Measurements from ENCODE around the gene TGFA. TPM values are rescaled to one million over a fixed set of nuclear protein-coding genes. Genes with fewer than 3 reads are reported as not detected.

TGFA gene
- total and polyA plus RNA-seq, 3 experiments from 2014 or later: 0.35 to 3.0 (median 0.42) TPM

- POLR2A ChIA-PET: no interaction called here
- Mint-ChIP-seq H3K9me3 (no peaks in the 10 kb centered on the region), H3K27ac (no peak overlapping the region), H3K27me3 (no peaks in the 10 kb centered on the region), H3K4me3 (no peak overlapping the region), H3K4me1 (peaks cover 9 to 16% (median 10%) of the 10 kb centered on the region in 3 donors), H3K36me3 (no peaks in the 10 kb centered on the region)
- no peak for DNase-seq
- Histone ChIP-seq H3K36me3 (ENCODE audit: insufficient read depth, low read length) (no peaks in the 10 kb centered on the region), H3K27ac (ENCODE audit: low read depth, low read length) (no peak overlapping the region), H3K27me3 (ENCODE audit: insufficient read depth, low read length, poor library complexity, severe bottlenecking) (no peaks in the 10 kb centered on the region), H3K9me3 (ENCODE audit: low read length) (no peaks in the 10 kb centered on the region), H3K4me3 (ENCODE audit: low read length) (no peak overlapping the region), H3K4me1 (ENCODE audit: insufficient read depth, low read length) (peaks cover 7% of the 10 kb centered on the region)
- CTCF ChIA-PET: no interaction called here
These were observed 35.1 kb downstream of the TGFA start for GRCh38 chr2:70518557-70518956.

GRCh38 chr2:70517804-70518203, 35.8 kb downstream of the TGFA start:
- Histone ChIP-seq H3K4me3 (ENCODE audit: low read length) (no peak overlapping the region), H3K27me3 (ENCODE audit: insufficient read depth, low read length, poor library complexity, severe bottlenecking) (no peaks in the 10 kb centered on the region), H3K4me1 (ENCODE audit: insufficient read depth, low read length) (no peaks in the 10 kb centered on the region), H3K27ac (ENCODE audit: low read depth, low read length) (no peak overlapping the region), H3K36me3 (ENCODE audit: insufficient read depth, low read length) (no peaks in the 10 kb centered on the region), H3K9me3 (ENCODE audit: low read length) (no peaks in the 10 kb centered on the region)
- Mint-ChIP-seq H3K4me1 (peaks cover 4 to 10% (median 4%) of the 10 kb centered on the region in 3 donors), H3K9me3 (no peaks in the 10 kb centered on the region), H3K4me3 (no peak overlapping the region), H3K27me3 (no peaks in the 10 kb centered on the region), H3K36me3 (no peaks in the 10 kb centered on the region), H3K27ac (no peak overlapping the region)
- DNase-seq: no peak
- ChIA-PET POLR2A (no interaction called here), CTCF (no interaction called here)

- Mint-ChIP-seq H3K27me3 (no peaks in the 10 kb centered on the region), H3K36me3 (no peaks in the 10 kb centered on the region), H3K4me3 (peak overlapping the region in 1 of 7 donors; percentile 29), H3K27ac (peak overlapping the region in 1 of 8 donors; percentile 66), H3K9me3 (no peaks in the 10 kb centered on the region), H3K4me1 (peaks cover 4 to 10% (median 4%) of the 10 kb centered on the region in 3 donors)
- Histone ChIP-seq H3K36me3 (ENCODE audit: insufficient read depth, low read length) (no peaks in the 10 kb centered on the region), H3K27ac (ENCODE audit: low read depth, low read length) (no peak overlapping the region), H3K4me1 (ENCODE audit: insufficient read depth, low read length) (no peaks in the 10 kb centered on the region), H3K4me3 (ENCODE audit: low read length) (no peak overlapping the region), H3K27me3 (ENCODE audit: insufficient read depth, low read length, poor library complexity, severe bottlenecking) (no peaks in the 10 kb centered on the region), H3K9me3 (ENCODE audit: low read length) (no peaks in the 10 kb centered on the region)
- no peak for DNase-seq
- ChIA-PET CTCF (no interaction called here), POLR2A (no interaction called here)
These were observed 37.0 kb downstream of the TGFA start for GRCh38 chr2:70516596-70516995.

- peak overlapping the region in 2 of 8 donors; percentile 9 to 42 for H3K27ac Mint-ChIP-seq
- Histone ChIP-seq H3K4me3 (ENCODE audit: low read length) (no peak overlapping the region), H3K9me3 (ENCODE audit: low read length) (no peaks in the 10 kb centered on the region), H3K4me1 (ENCODE audit: insufficient read depth, low read length) (no peaks in the 10 kb centered on the region), H3K27me3 (ENCODE audit: insufficient read depth, low read length, poor library complexity, severe bottlenecking) (no peaks in the 10 kb centered on the region), H3K27ac (ENCODE audit: low read depth, low read length) (no peak overlapping the region), H3K36me3 (ENCODE audit: insufficient read depth, low read length) (no peaks in the 10 kb centered on the region)
- DNase-seq: no peak
- peaks cover 4 to 10% (median 4%) of the 10 kb centered on the region in 3 donors for H3K4me1 Mint-ChIP-seq
- H3K27me3 Mint-ChIP-seq: no peaks in the 10 kb centered on the region
- CTCF ChIA-PET: no interaction called here
- no peaks in the 10 kb centered on the region for H3K9me3 Mint-ChIP-seq
- POLR2A ChIA-PET: no interaction called here
- no peak overlapping the region for H3K4me3 Mint-ChIP-seq
- H3K36me3 Mint-ChIP-seq: no peaks in the 10 kb centered on the region
These were observed 37.7 kb downstream of the TGFA start for GRCh38 chr2:70515938-70516337.

GRCh38 chr2:70514612-70515055, 39.0 kb downstream of the TGFA start:
- Histone ChIP-seq H3K4me1 (ENCODE audit: insufficient read depth, low read length) (no peaks in the 10 kb centered on the region), H3K4me3 (ENCODE audit: low read length) (no peak overlapping the region), H3K27me3 (ENCODE audit: insufficient read depth, low read length, poor library complexity, severe bottlenecking) (no peaks in the 10 kb centered on the region), H3K9me3 (ENCODE audit: low read length) (no peaks in the 10 kb centered on the region), H3K36me3 (ENCODE audit: insufficient read depth, low read length) (no peaks in the 10 kb centered on the region), H3K27ac (ENCODE audit: low read depth, low read length) (no peak overlapping the region)
- Mint-ChIP-seq H3K27me3 (no peaks in the 10 kb centered on the region), H3K4me3 (no peak overlapping the region), H3K4me1 (peaks cover 4 to 10% (median 4%) of the 10 kb centered on the region in 3 donors), H3K36me3 (no peaks in the 10 kb centered on the region), H3K27ac (no peak overlapping the region), H3K9me3 (no peaks in the 10 kb centered on the region)
- ChIA-PET POLR2A (no interaction called here), CTCF (no interaction called here)
- DNase-seq: no peak

GRCh38 chr2:70513738-70514137, 39.9 kb downstream of the TGFA start:
- Mint-ChIP-seq H3K27me3 (no peaks in the 10 kb centered on the region), H3K4me1 (peaks cover 4 to 10% (median 4%) of the 10 kb centered on the region in 3 donors), H3K27ac (no peak overlapping the region), H3K9me3 (no peaks in the 10 kb centered on the region), H3K4me3 (no peak overlapping the region), H3K36me3 (no peaks in the 10 kb centered on the region)
- CTCF ChIA-PET: no interaction called here
- Histone ChIP-seq H3K4me1 (ENCODE audit: insufficient read depth, low read length) (no peaks in the 10 kb centered on the region), H3K9me3 (ENCODE audit: low read length) (no peaks in the 10 kb centered on the region), H3K36me3 (ENCODE audit: insufficient read depth, low read length) (no peaks in the 10 kb centered on the region), H3K27me3 (ENCODE audit: insufficient read depth, low read length, poor library complexity, severe bottlenecking) (no peaks in the 10 kb centered on the region), H3K27ac (ENCODE audit: low read depth, low read length) (no peak overlapping the region), H3K4me3 (ENCODE audit: low read length) (no peak overlapping the region)
- POLR2A ChIA-PET: interaction anchor here (0.8 kb wide), 1 partner anchor 116 kb away, joined by 4 read pairs; no protein-coding TSS in a partner anchor
- DNase-seq: no peak

- no peak for DNase-seq
- no peaks in the 10 kb centered on the region for H3K36me3 ChIP-seq (ENCODE audit: insufficient read depth, low read length)
- Mint-ChIP-seq H3K27me3 (no peaks in the 10 kb centered on the region), H3K27ac (peak overlapping the region in 1 of 8 donors; percentile 6), H3K36me3 (no peaks in the 10 kb centered on the region), H3K9me3 (no peaks in the 10 kb centered on the region), H3K4me3 (no peak overlapping the region), H3K4me1 (peaks cover 4 to 10% (median 4%) of the 10 kb centered on the region in 3 donors)
- H3K27ac ChIP-seq (ENCODE audit: low read depth, low read length): no peak overlapping the region
- POLR2A ChIA-PET: no interaction called here
- no peaks in the 10 kb centered on the region for H3K27me3 ChIP-seq (ENCODE audit: insufficient read depth, low read length, poor library complexity, severe bottlenecking)
- no peaks in the 10 kb centered on the region for H3K4me1 ChIP-seq (ENCODE audit: insufficient read depth, low read length)
- H3K4me3 ChIP-seq (ENCODE audit: low read length): no peak overlapping the region
- H3K9me3 ChIP-seq (ENCODE audit: low read length): no peaks in the 10 kb centered on the region
- CTCF ChIA-PET: no interaction called here
These were observed 41.5 kb downstream of the TGFA start for GRCh38 chr2:70511971-70512729.

GRCh38 chr2:70510313-70510712, 43.3 kb downstream of the TGFA start:
- no peak overlapping the region for H3K27ac ChIP-seq (ENCODE audit: low read depth, low read length)
- no peak for DNase-seq
- ChIA-PET POLR2A (no interaction called here), CTCF (no interaction called here)
- no peaks in the 10 kb centered on the region for H3K9me3 Mint-ChIP-seq
- no peak overlapping the region for H3K4me3 ChIP-seq (ENCODE audit: low read length)
- no peaks in the 10 kb centered on the region for H3K27me3 ChIP-seq (ENCODE audit: insufficient read depth, low read length, poor library complexity, severe bottlenecking)
- no peaks in the 10 kb centered on the region for H3K4me1 Mint-ChIP-seq
- no peaks in the 10 kb centered on the region for H3K27me3 Mint-ChIP-seq
- H3K9me3 ChIP-seq (ENCODE audit: low read length): no peaks in the 10 kb centered on the region
- no peak overlapping the region for H3K27ac Mint-ChIP-seq
- H3K4me1 ChIP-seq (ENCODE audit: insufficient read depth, low read length): no peaks in the 10 kb centered on the region
- H3K4me3 Mint-ChIP-seq: no peak overlapping the region
- H3K36me3 Mint-ChIP-seq: no peaks in the 10 kb centered on the region
- H3K36me3 ChIP-seq (ENCODE audit: insufficient read depth, low read length): no peaks in the 10 kb centered on the region

Data from CD8-positive, alpha-beta memory T cell (primary cell).